PC-9 (cell line): ENCODE results near the gene SKI. TPM values are rescaled to one million over a fixed set of nuclear protein-coding genes. Genes with fewer than 3 reads are reported as not detected.

Source experiments
- BruUV-seq: library from RNA; stranded (reverse); fragments of 400-500 nt; replicated peaks from 2 replicates; lab custom pipeline; 2021; lab: Mats Ljungman, UMichigan
- CTCF ChIA-PET: fragments of 300-600 bp; sonication (Branson Sonifier 250); formaldehyde crosslinking; loops from one replicate; lab custom pipeline; 2022; ENCODE audit warnings: antibody characterized with exemption; lab: Charles Lee
- POLR2A ChIA-PET: fragments of 300-600 bp; sonication (Branson Sonifier 250); formaldehyde crosslinking; loops from one replicate; lab custom pipeline; 2022; ENCODE audit warnings: antibody characterized with exemption; ENCODE audit not compliant: unreplicated experiment; lab: Charles Lee
- DNase-seq, 2 experiments: peaks; one replicate each; pipeline versions ENCODE4 v3.0.0 to v3.0.0-alpha.2; 2015 to 2022; ENCODE audit warnings: mixed read lengths in 1 of 2
- H2AFZ ChIP-seq: fragments of 200-600 bp; sonication (generic); 2 replicates; pipeline ENCODE4 v1.8.1; 2017; ENCODE audit warnings: antibody characterized with exemption
- H3F3A ChIP-seq: fragments of 200-600 bp; sonication (generic); 2 replicates; pipeline ENCODE4 v1.8.1; 2017; ENCODE audit warnings: antibody characterized with exemption, mild to moderate bottlenecking, low read depth; ENCODE audit not compliant: insufficient read depth
- H3K27ac ChIP-seq: fragments of 200-600 bp; sonication (generic); 2 replicates; pipeline ENCODE4 v1.6.1; 2016; ENCODE audit warnings: mixed run types
- H3K27me3 ChIP-seq: fragments of 200-600 bp; sonication (generic); 2 replicates; pipeline ENCODE4 v1.6.1; 2016; ENCODE audit warnings: low read depth, mixed run types; ENCODE audit not compliant: insufficient read depth
- H3K36me3 ChIP-seq: fragments of 200-600 bp; sonication (generic); 2 replicates; pipeline ENCODE4 v1.6.1; 2016; ENCODE audit warnings: low read depth, mixed run types
- H3K4me1 ChIP-seq: fragments of 200-600 bp; sonication (generic); replicated peaks from 2 replicates; pipeline ENCODE4 v1.6.1; 2016; ENCODE audit warnings: mixed run types; ENCODE audit not compliant: insufficient read depth
- H3K4me2 ChIP-seq: fragments of 200-600 bp; sonication (generic); 2 replicates; pipeline ENCODE4 v1.6.1; 2017; ENCODE audit warnings: mixed run types
- H3K4me3 ChIP-seq: fragments of 200-600 bp; sonication (generic); 2 replicates; pipeline ENCODE4 v1.6.1; 2016; ENCODE audit warnings: mixed run types
- H3K79me2 ChIP-seq: fragments of 200-600 bp; sonication (generic); 2 replicates; pipeline ENCODE4 v1.6.1; 2017; ENCODE audit warnings: low read depth, mixed run types
- H3K9me2 ChIP-seq: fragments of 200-600 bp; sonication (generic); 2 replicates; pipeline ENCODE4 v1.8.1; 2017; ENCODE audit warnings: mild to moderate bottlenecking; ENCODE audit not compliant: insufficient read depth
- H3K9me3 ChIP-seq: fragments of 200-600 bp; sonication (generic); 2 replicates; pipeline ENCODE4 v1.8.1; 2016; ENCODE audit warnings: low read depth; ENCODE audit not compliant: insufficient read depth
- H4K20me1 ChIP-seq: fragments of 200-600 bp; sonication (generic); 2 replicates; pipeline ENCODE4 v1.8.1; 2017; ENCODE audit not compliant: insufficient read depth
- EZH2 ChIP-seq: fragments of 200-600 bp; sonication (generic); IDR thresholded peaks from 2 replicates; pipeline ENCODE4 v1.8.0; 2017; ENCODE audit warnings: antibody characterized with exemption, low read depth
- intact Hi-C: fragments of 100-400 bp; cut with micrococcal nuclease; formaldehyde crosslinking; loops from one replicate; pipeline ENCODE4 v1.10.0; 2022; ENCODE audit not compliant: unreplicated experiment
- total RNA-seq: library from RNA; stranded (reverse); gene quantifications from 2 replicates; pipeline ENCODE4 v1.2.3, GENCODE V29; 2021
- TF ChIP-seq, protein P1 (sequence below): fragments of 200-600 bp; sonication (generic); conservative IDR thresholded peaks from 2 replicates; pipeline ENCODE4 v1.6.1; 2017; ENCODE audit warnings: mixed run types, antibody characterized with exemption, mild to moderate bottlenecking, moderate library complexity

Gene SKI
- total RNA-seq, 1 experiment from 2014 or later: 36.2 TPM

GRCh38 chr1:2227346-2228156, 568 bp upstream of the SKI start:
- no peak for TF ChIP-seq EZH2
- TF ChIP-seq, protein P1, sequence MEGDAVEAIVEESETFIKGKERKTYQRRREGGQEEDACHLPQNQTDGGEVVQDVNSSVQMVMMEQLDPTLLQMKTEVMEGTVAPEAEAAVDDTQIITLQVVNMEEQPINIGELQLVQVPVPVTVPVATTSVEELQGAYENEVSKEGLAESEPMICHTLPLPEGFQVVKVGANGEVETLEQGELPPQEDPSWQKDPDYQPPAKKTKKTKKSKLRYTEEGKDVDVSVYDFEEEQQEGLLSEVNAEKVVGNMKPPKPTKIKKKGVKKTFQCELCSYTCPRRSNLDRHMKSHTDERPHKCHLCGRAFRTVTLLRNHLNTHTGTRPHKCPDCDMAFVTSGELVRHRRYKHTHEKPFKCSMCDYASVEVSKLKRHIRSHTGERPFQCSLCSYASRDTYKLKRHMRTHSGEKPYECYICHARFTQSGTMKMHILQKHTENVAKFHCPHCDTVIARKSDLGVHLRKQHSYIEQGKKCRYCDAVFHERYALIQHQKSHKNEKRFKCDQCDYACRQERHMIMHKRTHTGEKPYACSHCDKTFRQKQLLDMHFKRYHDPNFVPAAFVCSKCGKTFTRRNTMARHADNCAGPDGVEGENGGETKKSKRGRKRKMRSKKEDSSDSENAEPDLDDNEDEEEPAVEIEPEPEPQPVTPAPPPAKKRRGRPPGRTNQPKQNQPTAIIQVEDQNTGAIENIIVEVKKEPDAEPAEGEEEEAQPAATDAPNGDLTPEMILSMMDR: no peak; the same call in 1 of the 2 replicates
- Histone ChIP-seq H4K20me1 (peaks cover 38% of the 10 kb centered on the region), H3K4me3 (peak overlapping the region; percentile 78), H3K27ac (peak overlapping the region; percentile 72), H3K4me1 (peaks cover 13% of the 10 kb centered on the region), H2AFZ (peak overlapping the region; percentile 94; the same call in 1 of the 2 replicates), H3F3A (peaks cover 3% of the 10 kb centered on the region; the same call in 1 of the 2 replicates), H3K27me3 (no peaks in the 10 kb centered on the region), H3K9me3 (no peaks in the 10 kb centered on the region), H3K36me3 (no peaks in the 10 kb centered on the region), H3K9me2 (no peaks in the 10 kb centered on the region), H3K4me2 (peak overlapping the region; percentile 93), H3K79me2 (peaks cover 41% of the 10 kb centered on the region)
- intact Hi-C loops: loop anchor here (5.0 kb wide), 1 partner anchor 85 kb away; no protein-coding TSS in a partner anchor
- peak; percentile 83 to 97 for DNase-seq
- POLR2A ChIA-PET: interaction anchor here (0.5 to 1.0 kb wide), 6 partner anchors 19 to 431 kb away, joined by 3 to 9 read pairs (median 4); no protein-coding TSS in a partner anchor
- no TSS peak for BruUV-seq
- CTCF ChIA-PET: no interaction called here

DNA sequence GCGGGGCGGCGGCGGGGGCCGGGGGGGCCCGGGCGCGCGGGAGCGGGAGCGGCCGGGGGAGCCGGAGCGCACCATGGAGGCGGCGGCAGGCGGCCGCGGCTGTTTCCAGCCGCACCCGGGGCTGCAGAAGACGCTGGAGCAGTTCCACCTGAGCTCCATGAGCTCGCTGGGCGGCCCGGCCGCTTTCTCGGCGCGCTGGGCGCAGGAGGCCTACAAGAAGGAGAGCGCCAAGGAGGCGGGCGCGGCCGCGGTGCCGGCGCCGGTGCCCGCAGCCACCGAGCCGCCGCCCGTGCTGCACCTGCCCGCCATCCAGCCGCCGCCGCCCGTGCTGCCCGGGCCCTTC, 546 bp downstream of the SKI start:
- Histone ChIP-seq H3F3A (peaks cover 7% of the 10 kb centered on the region; the same call in 1 of the 2 replicates), H2AFZ (no peak overlapping the region), H3K9me3 (no peaks in the 10 kb centered on the region), H3K27ac (no peak overlapping the region), H3K36me3 (no peaks in the 10 kb centered on the region), H3K79me2 (peaks cover 52% of the 10 kb centered on the region), H3K4me3 (peak overlapping the region; percentile 93), H4K20me1 (peaks cover 49% of the 10 kb centered on the region), H3K4me2 (peak overlapping the region; percentile 99), H3K4me1 (peaks cover 24% of the 10 kb centered on the region), H3K27me3 (no peaks in the 10 kb centered on the region), H3K9me2 (no peaks in the 10 kb centered on the region)
- intact Hi-C loops: loop anchor here (5.0 kb wide), 1 partner anchor 84 kb away; no protein-coding TSS in a partner anchor
- DNase-seq: no peak
- TF ChIP-seq, protein P1: no peak
- no peak for TF ChIP-seq EZH2
- BruUV-seq: no TSS peak
- CTCF ChIA-PET: interaction anchor here (0.6 kb wide), 1 partner anchor 29 kb away, joined by 4 read pairs; no protein-coding TSS in a partner anchor
- POLR2A ChIA-PET: interaction anchor here (0.7 kb wide), 1 partner anchor 83 kb away, joined by 3 read pairs; no protein-coding TSS in a partner anchor

GRCh38 chr1:2229037-2229864, 1.1 kb downstream of the SKI start:
- ChIA-PET CTCF (interaction anchor here (0.7 kb wide), 1 partner anchor 30 kb away, joined by 4 read pairs; no protein-coding TSS in a partner anchor), POLR2A (interaction anchor here (0.7 kb wide), 1 partner anchor 82 kb away, joined by 3 read pairs; no protein-coding TSS in a partner anchor)
- Histone ChIP-seq H3K27ac (no peak overlapping the region), H3K9me3 (no peaks in the 10 kb centered on the region), H3F3A (peaks cover 13% of the 10 kb centered on the region), H3K79me2 (peaks cover 58% of the 10 kb centered on the region), H3K4me2 (peak overlapping the region; percentile 99), H3K36me3 (no peaks in the 10 kb centered on the region), H3K4me1 (peaks cover 30% of the 10 kb centered on the region), H3K4me3 (peak overlapping the region; percentile 93), H3K27me3 (no peaks in the 10 kb centered on the region), H3K9me2 (no peaks in the 10 kb centered on the region), H4K20me1 (peaks cover 55% of the 10 kb centered on the region), H2AFZ (no peak overlapping the region)
- intact Hi-C loops: loop anchor here (5.0 kb wide), 1 partner anchor 83 kb away; no protein-coding TSS in a partner anchor
- TF ChIP-seq, protein P1: no peak
- no peak for TF ChIP-seq EZH2
- peak; percentile 35 to 36 for DNase-seq
- BruUV-seq: TSS peak; percentile 43
